ENCODE data around the gene JARID2. TPM values are rescaled to one million over a fixed set of nuclear protein-coding genes. Genes with fewer than 3 reads are reported as not detected.

JARID2 gene
- total RNA-seq, 4 donors from 2014 or later = 12.1 to 33.8 (median 17.0) TPM

- H3K36me3 ChIP-seq = no peaks in the 10 kb centered on the region
- no peak overlapping the region for H3K27ac ChIP-seq
- DNase-seq = no peak
- peaks cover 0 to 20% (median 0%) of the 10 kb centered on the region in 4 donors for H3K4me1 ChIP-seq
- H3K9me3 ChIP-seq = no peaks in the 10 kb centered on the region
- H3K4me3 ChIP-seq = no peak overlapping the region
- TF ChIP-seq CTCF (IDR thresholded peaks at IDR 0.05) = peak in 3 of 6 experiments; percentile 19 to 31 (median 24)
- TF ChIP-seq POLR2A (IDR thresholded peaks at IDR 0.05) = no peak
- no peaks in the 10 kb centered on the region for H3K27me3 ChIP-seq
These were observed 199.0 kb downstream of the JARID2 start for GRCh38 chr6:15444881-15445280.

- Histone ChIP-seq H3K27me3 (no peaks in the 10 kb centered on the region), H3K36me3 (peaks cover 0 to 6% (median 0%) of the 10 kb centered on the region in 3 donors), H3K9me3 (no peaks in the 10 kb centered on the region), H3K27ac (no peak overlapping the region), H3K4me1 (peaks cover 0 to 17% (median 0%) of the 10 kb centered on the region in 4 donors), H3K4me3 (no peak overlapping the region)
- DNase-seq = no peak
- TF ChIP-seq CTCF (IDR thresholded peaks at IDR 0.05) (no peak), POLR2A (IDR thresholded peaks at IDR 0.05) (no peak)
These were observed 201.8 kb downstream of the JARID2 start for GRCh38 chr6:15447546-15448267.

- no peaks in the 10 kb centered on the region for H3K9me3 ChIP-seq
- no peak for DNase-seq
- no peaks in the 10 kb centered on the region for H3K27me3 ChIP-seq
- peaks cover 0 to 10% (median 0%) of the 10 kb centered on the region in 4 donors for H3K4me1 ChIP-seq
- no peak overlapping the region for H3K4me3 ChIP-seq
- H3K36me3 ChIP-seq = peaks cover 0 to 6% (median 0%) of the 10 kb centered on the region in 3 donors
- TF ChIP-seq POLR2A (IDR thresholded peaks at IDR 0.05) (no peak), CTCF (IDR thresholded peaks at IDR 0.05) (no peak)
- H3K27ac ChIP-seq = no peak overlapping the region
These were observed 203.1 kb downstream of the JARID2 start for GRCh38 chr6:15449011-15449410.

- Histone ChIP-seq H3K27ac (no peak overlapping the region), H3K4me3 (no peak overlapping the region), H3K9me3 (no peaks in the 10 kb centered on the region), H3K4me1 (peaks cover 0 to 10% (median 0%) of the 10 kb centered on the region in 4 donors), H3K36me3 (peaks cover 0 to 6% (median 0%) of the 10 kb centered on the region in 3 donors), H3K27me3 (no peaks in the 10 kb centered on the region)
- no peak for TF ChIP-seq CTCF (IDR thresholded peaks at IDR 0.05)
- no peak for TF ChIP-seq POLR2A (IDR thresholded peaks at IDR 0.05)
- DNase-seq = no peak
These were observed 205.9 kb downstream of the JARID2 start for GRCh38 chr6:15451738-15452137.

- Histone ChIP-seq H3K4me1 (peaks cover 0 to 9% (median 0%) of the 10 kb centered on the region in 4 donors), H3K9me3 (no peaks in the 10 kb centered on the region), H3K4me3 (no peak overlapping the region), H3K36me3 (peaks cover 0 to 6% (median 0%) of the 10 kb centered on the region in 3 donors), H3K27me3 (no peaks in the 10 kb centered on the region), H3K27ac (no peak overlapping the region)
- no peak for TF ChIP-seq CTCF (IDR thresholded peaks at IDR 0.05)
- TF ChIP-seq POLR2A (IDR thresholded peaks at IDR 0.05) = no peak
- DNase-seq = no peak
These were observed 206.5 kb downstream of the JARID2 start for GRCh38 chr6:15452182-15452941.

All from Peyer's patch (tissue), 4 donors.